T-helper 2 cell treated with Interferon-gamma antibody and Interleukin-4, amounts not matched to agents 5 μg/mL and 100 μg/mL, for 36 hours (primary cell): ENCODE results near the gene IZUMO1.
A peak's percentile ranks its signal among the peaks of the same experiment; 100 is the strongest.

Experiments
- DNase-seq: peaks from one replicate; pipeline ENCODE4 v3.0.0; 2021; ENCODE audit warnings: low spot score
- H3K27ac Mint-ChIP-seq: one replicate; pipeline ENCODE4 v1.8.0; 2021; ENCODE audit warnings: mild to moderate bottlenecking, mixed read lengths
- H3K27me3 Mint-ChIP-seq: one replicate; pipeline ENCODE4 v1.8.0; 2021; ENCODE audit warnings: low read depth, mixed read lengths
- H3K36me3 Mint-ChIP-seq: one replicate; pipeline ENCODE4 v1.8.0; 2021; ENCODE audit warnings: low read depth, mixed read lengths
- H3K4me1 Mint-ChIP-seq: one replicate; pipeline ENCODE4 v1.8.0; 2021; ENCODE audit warnings: low read depth, mixed read lengths
- H3K4me3 Mint-ChIP-seq: one replicate; pipeline ENCODE4 v1.8.0; 2022; ENCODE audit warnings: mild to moderate bottlenecking, moderate library complexity, mixed read lengths
- H3K9me3 Mint-ChIP-seq: one replicate; pipeline ENCODE4 v1.8.0; 2021; ENCODE audit warnings: mixed read lengths

IZUMO1 gene

GRCh38 chr19:48751845-48752495 lies 5.3 kb upstream of the IZUMO1 start:
- peaks cover 17% of the 10 kb centered on the region for H3K4me1 Mint-ChIP-seq
- H3K27ac Mint-ChIP-seq: peak overlapping the region; percentile 55
- H3K4me3 Mint-ChIP-seq: peak overlapping the region; percentile 82
- H3K27me3 Mint-ChIP-seq: peaks cover 29% of the 10 kb centered on the region
- DNase-seq: no peak
- H3K36me3 Mint-ChIP-seq: no peaks in the 10 kb centered on the region
- H3K9me3 Mint-ChIP-seq: no peaks in the 10 kb centered on the region

- peaks cover 20% of the 10 kb centered on the region for H3K4me1 Mint-ChIP-seq
- DNase-seq: no peak
Measured at GRCh38 chr19:48750771-48751504, 4.2 kb upstream of the IZUMO1 start.

GRCh38 chr19:48750351-48750750 lies 3.6 kb upstream of the IZUMO1 start:
- Mint-ChIP-seq H3K4me3 (no peak overlapping the region), H3K4me1 (peaks cover 24% of the 10 kb centered on the region), H3K27ac (no peak overlapping the region), H3K9me3 (no peaks in the 10 kb centered on the region), H3K27me3 (peaks cover 29% of the 10 kb centered on the region), H3K36me3 (no peaks in the 10 kb centered on the region)
- no peak for DNase-seq

More at GRCh38 chr19:48750771-48751504, 4.2 kb upstream of the IZUMO1 start:
- H3K36me3 Mint-ChIP-seq: no peaks in the 10 kb centered on the region
- H3K27ac Mint-ChIP-seq: peak overlapping the region; percentile 0
- peak overlapping the region; percentile 17 for H3K4me3 Mint-ChIP-seq
- H3K9me3 Mint-ChIP-seq: no peaks in the 10 kb centered on the region
- H3K27me3 Mint-ChIP-seq: peaks cover 29% of the 10 kb centered on the region

- DNase-seq: no peak
- Mint-ChIP-seq H3K36me3 (no peaks in the 10 kb centered on the region), H3K27ac (no peak overlapping the region), H3K27me3 (peaks cover 27% of the 10 kb centered on the region), H3K4me3 (no peak overlapping the region), H3K9me3 (no peaks in the 10 kb centered on the region), H3K4me1 (peaks cover 24% of the 10 kb centered on the region)
Measured at GRCh38 chr19:48749571-48750198, 3.0 kb upstream of the IZUMO1 start.

- H3K4me3 Mint-ChIP-seq: peak overlapping the region; percentile 1
- H3K9me3 Mint-ChIP-seq: no peaks in the 10 kb centered on the region
- H3K27me3 Mint-ChIP-seq: peaks cover 3% of the 10 kb centered on the region
- peak overlapping the region; percentile 4 for H3K27ac Mint-ChIP-seq
- DNase-seq: no peak
- no peaks in the 10 kb centered on the region for H3K36me3 Mint-ChIP-seq
- H3K4me1 Mint-ChIP-seq: peaks cover 16% of the 10 kb centered on the region
Measured at GRCh38 chr19:48746110-48746509, 599 bp downstream of the IZUMO1 start.

- Mint-ChIP-seq H3K36me3 (no peaks in the 10 kb centered on the region), H3K27me3 (peaks cover 3% of the 10 kb centered on the region), H3K27ac (no peak overlapping the region), H3K4me3 (peak overlapping the region; percentile 59), H3K9me3 (no peaks in the 10 kb centered on the region), H3K4me1 (peaks cover 16% of the 10 kb centered on the region)
- peak; percentile 42 for DNase-seq
Measured at GRCh38 chr19:48745208-48745995, 1.3 kb downstream of the IZUMO1 start.

GRCh38 chr19:48742096-48742495 lies 4.6 kb downstream of the IZUMO1 start:
- H3K9me3 Mint-ChIP-seq: no peaks in the 10 kb centered on the region
- H3K27me3 Mint-ChIP-seq: peaks cover 6% of the 10 kb centered on the region
- DNase-seq: no peak
- H3K27ac Mint-ChIP-seq: no peak overlapping the region
- no peaks in the 10 kb centered on the region for H3K36me3 Mint-ChIP-seq
- no peak overlapping the region for H3K4me3 Mint-ChIP-seq
- peaks cover 19% of the 10 kb centered on the region for H3K4me1 Mint-ChIP-seq

- H3K4me3 Mint-ChIP-seq: peak overlapping the region; percentile 4
- no peak overlapping the region for H3K27ac Mint-ChIP-seq
- peaks cover 19% of the 10 kb centered on the region for H3K4me1 Mint-ChIP-seq
- H3K9me3 Mint-ChIP-seq: no peaks in the 10 kb centered on the region
- DNase-seq: peak; percentile 27
- H3K27me3 Mint-ChIP-seq: peaks cover 6% of the 10 kb centered on the region
- no peaks in the 10 kb centered on the region for H3K36me3 Mint-ChIP-seq
Measured at GRCh38 chr19:48741129-48741999, 5.3 kb downstream of the IZUMO1 start.

- Mint-ChIP-seq H3K4me3 (peak within 1 kb of the TSS; percentile 4), H3K4me1 (peaks cover 13% of the 10 kb centered on the region), H3K9me3 (no peaks in the 10 kb centered on the region), H3K27ac (no peak within 1 kb of the TSS), H3K27me3 (peaks cover 6% of the 10 kb centered on the region), H3K36me3 (no peaks in the 10 kb centered on the region)
- no peak for DNase-seq
Measured at GRCh38 chr19:48740164-48740972, 6.3 kb downstream of the IZUMO1 start, which contains the start of gene RASIP1. TSS of gene RASIP1 (minus strand) at chr19:48740610. CDS start at chr19:48740282, 328 bp downstream.

GRCh38 chr19:48739404-48740163 lies 7.1 kb downstream of the IZUMO1 start:
- Mint-ChIP-seq H3K27ac (no peak overlapping the region), H3K27me3 (peaks cover 6% of the 10 kb centered on the region), H3K9me3 (no peaks in the 10 kb centered on the region), H3K4me3 (no peak overlapping the region), H3K36me3 (no peaks in the 10 kb centered on the region), H3K4me1 (peaks cover 12% of the 10 kb centered on the region)
- no peak for DNase-seq

GRCh38 chr19:48738557-48739403 lies 7.9 kb downstream of the IZUMO1 start:
- Mint-ChIP-seq H3K27me3 (peaks cover 6% of the 10 kb centered on the region), H3K27ac (peak overlapping the region; percentile 71), H3K36me3 (no peaks in the 10 kb centered on the region), H3K4me3 (peak overlapping the region; percentile 68), H3K4me1 (peaks cover 12% of the 10 kb centered on the region), H3K9me3 (no peaks in the 10 kb centered on the region)
- peak; percentile 90 for DNase-seq
